ENCODE measurements around the gene GNB3. TPM values are rescaled to one million over a fixed set of nuclear protein-coding genes. Genes with fewer than 3 reads are reported as not detected.

Gene GNB3
- total RNA-seq, 4 donors from 2014 or later, result 0.45 to 1.8 (median 1.3) TPM

DNA sequence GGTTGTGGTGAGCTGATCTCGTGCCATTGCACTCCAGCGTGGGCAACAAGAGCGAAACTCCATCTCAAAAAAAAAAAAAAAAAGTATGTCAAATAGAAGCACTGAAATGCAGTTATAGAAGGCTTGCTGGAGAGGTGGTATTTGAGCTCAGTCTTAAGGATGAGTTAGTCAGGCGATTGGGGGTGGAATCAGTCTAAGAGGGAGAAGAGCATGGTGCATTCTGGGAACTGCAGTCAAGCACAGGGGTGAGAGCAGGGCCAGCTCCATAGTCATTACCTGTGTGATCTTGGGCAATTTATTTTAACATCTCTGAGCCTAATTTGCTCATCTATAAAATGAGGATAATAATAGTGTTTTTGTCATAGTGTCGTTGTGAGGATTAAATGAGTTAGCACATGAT lies 5.9 kb upstream of the GNB3 start:
- H3K9me3 ChIP-seq, result no peaks in the 10 kb centered on the region
- peaks cover 0 to 91% of the 10 kb centered on the region in 2 donors for H3K36me3 ChIP-seq
- 70 to 79% methylated on average over 3 to 4 of the region's 5 CpGs for WGBS, 2 donors (ENCODE audit: low coverage in 1 of 2)
- H3K27me3 ChIP-seq, result no peaks in the 10 kb centered on the region
- ATAC-seq, result no peak
- TF ChIP-seq POLR2A (IDR thresholded peaks at IDR 0.05) (no peak), EP300 (IDR thresholded peaks at IDR 0.05) (no peak), POLR2AphosphoS5 (IDR thresholded peaks at IDR 0.05) (no peak)
- TF ChIP-seq, protein P1, sequence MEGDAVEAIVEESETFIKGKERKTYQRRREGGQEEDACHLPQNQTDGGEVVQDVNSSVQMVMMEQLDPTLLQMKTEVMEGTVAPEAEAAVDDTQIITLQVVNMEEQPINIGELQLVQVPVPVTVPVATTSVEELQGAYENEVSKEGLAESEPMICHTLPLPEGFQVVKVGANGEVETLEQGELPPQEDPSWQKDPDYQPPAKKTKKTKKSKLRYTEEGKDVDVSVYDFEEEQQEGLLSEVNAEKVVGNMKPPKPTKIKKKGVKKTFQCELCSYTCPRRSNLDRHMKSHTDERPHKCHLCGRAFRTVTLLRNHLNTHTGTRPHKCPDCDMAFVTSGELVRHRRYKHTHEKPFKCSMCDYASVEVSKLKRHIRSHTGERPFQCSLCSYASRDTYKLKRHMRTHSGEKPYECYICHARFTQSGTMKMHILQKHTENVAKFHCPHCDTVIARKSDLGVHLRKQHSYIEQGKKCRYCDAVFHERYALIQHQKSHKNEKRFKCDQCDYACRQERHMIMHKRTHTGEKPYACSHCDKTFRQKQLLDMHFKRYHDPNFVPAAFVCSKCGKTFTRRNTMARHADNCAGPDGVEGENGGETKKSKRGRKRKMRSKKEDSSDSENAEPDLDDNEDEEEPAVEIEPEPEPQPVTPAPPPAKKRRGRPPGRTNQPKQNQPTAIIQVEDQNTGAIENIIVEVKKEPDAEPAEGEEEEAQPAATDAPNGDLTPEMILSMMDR (IDR thresholded peaks at IDR 0.05), result no peak
- H3K4me1 ChIP-seq, result peaks cover 0 to 8% (median 3%) of the 10 kb centered on the region in 3 donors
- H3K4me3 ChIP-seq, result no peak overlapping the region
- no peak overlapping the region for H3K27ac ChIP-seq

DNA sequence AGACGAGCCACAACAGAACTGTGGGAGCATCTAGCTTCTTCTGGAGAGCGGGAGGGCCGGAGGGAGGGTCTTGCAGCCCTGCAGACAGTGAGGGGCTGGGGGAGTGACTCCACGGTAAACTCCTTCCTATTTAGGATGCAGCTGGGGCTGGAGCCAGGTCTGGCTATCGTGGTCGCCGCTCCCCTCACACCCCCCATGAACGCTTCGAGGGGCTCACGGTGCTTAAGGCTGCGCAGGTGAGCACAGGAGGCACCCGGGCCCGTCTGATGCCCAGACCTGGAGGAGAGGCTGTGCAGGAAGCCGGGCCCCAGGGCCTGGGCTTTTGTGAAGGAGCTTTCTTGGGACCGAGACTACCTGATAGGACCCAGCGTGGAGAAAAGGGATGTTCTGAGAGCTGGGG lies 3.9 kb upstream of the GNB3 start:
- no peaks in the 10 kb centered on the region for H3K27me3 ChIP-seq
- TF ChIP-seq EP300 (IDR thresholded peaks at IDR 0.05), result no peak
- TF ChIP-seq, protein P1 (IDR thresholded peaks at IDR 0.05), result no peak
- no peak for TF ChIP-seq POLR2AphosphoS5 (IDR thresholded peaks at IDR 0.05)
- no peak for TF ChIP-seq POLR2A (IDR thresholded peaks at IDR 0.05)
- ATAC-seq, result no peak
- no peaks in the 10 kb centered on the region for H3K9me3 ChIP-seq
- H3K36me3 ChIP-seq, result peaks cover 0 to 80% of the 10 kb centered on the region in 2 donors
- no peak overlapping the region for H3K4me3 ChIP-seq
- WGBS, 2 donors (ENCODE audit: low coverage in 1 of 2), result 60% methylated on average over 1 of the region's 16 CpGs; no CpG with 5 or more reads in 1 of the 2 donors
- H3K27ac ChIP-seq, result no peak overlapping the region
- no peaks in the 10 kb centered on the region for H3K4me1 ChIP-seq

DNA sequence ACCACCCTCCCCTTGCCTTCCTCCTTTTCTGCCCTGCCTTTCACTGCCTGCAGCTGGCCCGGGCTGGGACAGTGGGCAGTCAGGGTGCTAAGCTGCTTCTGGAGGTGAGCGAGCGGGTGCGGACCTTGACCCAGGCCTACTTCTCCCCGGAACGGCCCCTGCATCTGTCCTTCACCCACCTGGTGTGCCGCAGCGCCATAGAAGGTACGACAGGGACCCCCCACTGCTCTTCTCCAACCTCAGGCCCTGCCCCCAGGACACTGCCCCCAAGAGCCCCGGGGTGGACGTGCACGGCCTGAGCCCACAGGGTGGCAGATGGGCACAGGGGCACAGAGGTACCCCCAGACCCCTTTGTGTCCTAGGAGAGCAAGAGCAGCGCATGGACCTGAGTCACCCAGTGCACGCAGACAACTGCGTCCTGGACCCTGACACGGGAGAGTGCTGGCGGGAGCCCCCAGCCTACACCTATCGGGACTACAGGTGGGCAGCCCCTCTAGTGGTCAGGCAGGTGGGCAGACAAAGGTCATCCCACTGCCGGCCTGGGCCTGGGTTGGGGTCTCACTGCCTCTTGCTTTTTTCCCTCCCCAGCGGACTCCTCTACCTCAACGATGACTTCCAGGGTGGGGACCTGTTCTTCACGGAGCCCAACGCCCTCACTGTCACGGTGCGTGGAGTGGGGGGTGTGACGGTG lies 3.2 kb upstream of the GNB3 start:
- Histone ChIP-seq H3K27ac (no peak overlapping the region), H3K4me3 (no peak overlapping the region), H3K9me3 (no peaks in the 10 kb centered on the region), H3K27me3 (no peaks in the 10 kb centered on the region), H3K36me3 (peaks cover 0 to 79% of the 10 kb centered on the region in 2 donors), H3K4me1 (no peaks in the 10 kb centered on the region)
- TF ChIP-seq POLR2A (IDR thresholded peaks at IDR 0.05) (no peak), POLR2AphosphoS5 (IDR thresholded peaks at IDR 0.05) (no peak), EP300 (IDR thresholded peaks at IDR 0.05) (no peak)
- TF ChIP-seq, protein P1 (IDR thresholded peaks at IDR 0.05), result no peak
- 80 to 92% methylated on average over 2 to 4 of the region's 26 CpGs for whole genome bisulfite sequencing, 2 donors (ENCODE audit: low coverage in 1 of 2)
- no peak for ATAC-seq

DNA sequence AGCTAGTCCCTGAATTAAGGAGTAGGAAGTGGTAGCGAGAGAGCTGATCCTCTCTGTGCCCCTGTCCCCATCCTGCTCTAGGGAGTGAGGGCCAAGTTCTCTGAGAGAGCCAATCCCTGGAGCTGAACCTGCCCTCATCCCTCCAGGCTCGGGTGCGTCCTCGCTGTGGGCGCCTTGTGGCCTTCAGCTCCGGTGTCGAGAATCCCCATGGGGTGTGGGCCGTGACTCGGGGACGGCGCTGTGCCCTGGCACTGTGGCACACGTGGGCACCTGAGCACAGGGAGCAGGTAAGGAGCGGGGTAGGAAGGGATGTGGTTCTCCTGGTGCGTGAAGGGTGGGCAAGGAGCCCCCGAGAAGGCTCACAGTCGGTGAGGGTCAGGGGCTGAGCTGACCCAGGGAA lies 1.9 kb upstream of the GNB3 start:
- TF ChIP-seq EP300 (IDR thresholded peaks at IDR 0.05) (no peak), POLR2A (IDR thresholded peaks at IDR 0.05) (no peak), POLR2AphosphoS5 (IDR thresholded peaks at IDR 0.05) (no peak)
- TF ChIP-seq, protein P1 (IDR thresholded peaks at IDR 0.05), result no peak
- Histone ChIP-seq H3K27me3 (no peaks in the 10 kb centered on the region), H3K4me3 (no peak overlapping the region), H3K36me3 (peaks cover 0 to 79% of the 10 kb centered on the region in 2 donors), H3K4me1 (no peaks in the 10 kb centered on the region), H3K9me3 (no peaks in the 10 kb centered on the region), H3K27ac (no peak overlapping the region)
- 100% methylated on average over 1 of the region's 16 CpGs; no CpG with 5 or more reads in 1 of the 2 donors for WGBS, 2 donors (ENCODE audit: low coverage in 1 of 2)
- ATAC-seq, result no peak

Data from gastroesophageal sphincter (tissue), 4 donors.